NAMALWA (cell line): ENCODE data around the gene MGRN1.
A peak's percentile ranks its signal among the peaks of the same experiment; 100 is the strongest.
"Not testable (repeated sequence)": the region's sequence is repeated elsewhere in the genome, so short reads cannot be mapped to it uniquely, and the experiment has no call there.

ENCODE experiments used
- DNase-seq: peaks from one replicate; pipeline ENCODE4 v3.0.0-alpha.2; 2015; ENCODE audit warnings: low spot score

The MGRN1 gene

GRCh38 chr16:4734730-4735535 lies 110.3 kb downstream of the MGRN1 start:
- peak; percentile 90 for DNase-seq

- DNase-seq, result no peak
Observed at GRCh38 chr16:4736546-4736945, 111.9 kb downstream of the MGRN1 start.

GRCh38 chr16:4737545-4737944 lies 112.9 kb downstream of the MGRN1 start:
- no peak for DNase-seq

- not testable (repeated sequence) for DNase-seq
Observed at GRCh38 chr16:4738370-4738769, 113.7 kb downstream of the MGRN1 start.
